Amygdala (tissue), 56 donors: ENCODE results near the gene ZNF138.
"Not testable (repeated sequence)": the region's sequence is repeated elsewhere in the genome, so short reads cannot be mapped to it uniquely, and the experiment has no call there.

Experiments
- DNase-seq, 56 donors: peaks; one replicate each; lab custom pipeline; 2025; lab: John Stamatoyannopoulos, UW

ZNF138 gene

DNA sequence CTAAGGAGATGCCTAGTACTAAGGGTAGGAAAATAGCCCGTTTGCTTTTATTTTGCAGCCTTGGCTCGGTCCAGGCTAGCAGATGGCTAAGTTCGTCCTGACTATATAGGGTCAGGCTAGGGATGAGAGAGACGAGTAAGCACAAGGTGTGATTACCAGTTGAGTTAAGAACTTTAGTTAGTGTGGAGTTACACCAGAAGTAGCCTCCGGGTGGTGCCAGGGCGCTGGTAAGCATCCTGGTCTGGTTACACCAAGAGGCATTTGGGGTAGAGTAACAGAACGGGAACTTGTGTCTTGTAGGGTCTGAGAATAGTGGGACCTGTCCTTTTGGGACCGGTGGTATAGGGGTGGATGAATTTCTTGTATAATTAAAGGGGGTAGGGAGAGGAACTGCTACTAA lies 41.6 kb downstream of the ZNF138 start:
- DNase-seq = not testable (repeated sequence)

DNA sequence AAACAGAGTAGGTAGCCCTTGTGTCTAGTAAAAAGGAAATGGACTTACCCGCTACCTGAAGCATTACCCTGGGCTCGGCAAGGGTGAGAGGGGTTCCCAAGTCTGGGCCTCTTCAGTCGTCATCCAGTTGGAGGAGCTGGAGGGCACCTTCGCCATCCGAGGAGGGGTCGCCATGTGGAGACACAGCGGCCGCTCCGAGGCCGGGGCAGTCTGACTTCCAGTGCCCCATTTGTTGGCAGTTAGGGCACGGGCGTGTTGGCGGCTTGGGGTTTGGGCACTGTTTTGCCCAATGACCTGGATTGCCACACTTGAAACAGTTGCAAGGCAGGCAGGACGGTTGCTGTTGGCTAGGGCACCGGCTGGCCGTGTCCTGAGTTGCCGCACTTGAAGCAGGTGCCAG lies 43.8 kb downstream of the ZNF138 start:
- not testable (repeated sequence) for DNase-seq

GRCh38 chr7:64838691-64839090 lies 44.5 kb downstream of the ZNF138 start:
- no peak for DNase-seq

- DNase-seq = no peak
Measured at GRCh38 chr7:64839910-64840309, 45.7 kb downstream of the ZNF138 start.

DNA sequence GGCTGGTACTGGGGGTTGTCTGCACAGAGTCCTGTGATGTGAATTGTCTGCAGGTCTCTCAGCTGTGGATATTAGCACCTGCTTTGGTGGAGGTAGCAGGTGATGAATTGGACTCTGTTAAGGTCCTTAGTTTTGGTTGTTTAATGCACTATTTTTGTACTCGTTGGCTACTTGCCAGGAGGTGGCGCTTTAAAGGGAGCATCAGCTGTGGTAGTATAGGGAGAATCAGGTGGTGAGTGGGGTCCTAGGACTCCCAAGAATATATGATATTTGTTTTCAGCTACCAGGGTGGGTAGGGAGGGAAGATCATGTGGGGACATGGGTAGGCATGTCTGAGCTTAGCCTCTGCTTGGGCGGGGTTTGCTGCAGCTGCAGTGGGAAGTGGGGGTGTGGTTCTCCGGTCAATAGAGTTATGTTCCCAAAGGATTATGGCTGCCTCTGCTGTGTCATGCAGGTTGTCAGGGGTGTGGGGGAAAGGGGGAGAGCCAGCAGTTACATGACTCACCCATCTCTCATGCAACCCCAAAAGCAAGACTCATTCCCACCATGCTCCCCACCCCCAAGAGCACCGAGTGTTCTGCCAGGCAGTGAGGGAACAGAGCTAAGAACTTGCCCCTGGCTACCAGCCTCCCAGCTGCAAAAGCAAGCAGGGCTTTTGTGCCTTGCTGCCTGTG lies 55.2 kb downstream of the ZNF138 start:
- DNase-seq = peak in 3 of 56 donors; percentile 2 to 8 (median 7)

- no peak for DNase-seq
Measured at GRCh38 chr7:64849924-64850499, 55.8 kb downstream of the ZNF138 start.

- no peak for DNase-seq
Measured at GRCh38 chr7:64853679-64854078, 59.5 kb downstream of the ZNF138 start.

DNA sequence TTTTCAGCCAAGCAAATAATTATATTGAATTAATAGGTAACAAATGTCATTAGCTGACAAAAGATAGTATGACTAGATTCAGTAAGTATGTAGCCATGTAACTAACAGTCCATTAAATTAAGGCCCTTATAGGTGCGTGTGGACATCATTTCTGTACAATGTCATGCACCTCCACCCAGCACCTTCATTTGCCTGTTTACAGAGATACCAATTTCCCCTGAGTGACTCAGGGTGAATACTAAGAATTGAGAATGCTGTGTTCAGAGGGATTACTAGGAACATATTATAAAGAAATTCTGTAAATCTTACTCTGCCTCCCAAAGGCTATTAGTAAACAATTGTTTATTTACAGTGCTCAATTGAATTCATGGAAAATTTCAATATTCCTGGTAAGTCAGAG lies 60.7 kb downstream of the ZNF138 start:
- no peak for DNase-seq

- DNase-seq = no peak
Measured at GRCh38 chr7:64863021-64863420, 68.8 kb downstream of the ZNF138 start.

GRCh38 chr7:64863530-64863929 lies 69.3 kb downstream of the ZNF138 start:
- DNase-seq = not testable (repeated sequence)

DNA sequence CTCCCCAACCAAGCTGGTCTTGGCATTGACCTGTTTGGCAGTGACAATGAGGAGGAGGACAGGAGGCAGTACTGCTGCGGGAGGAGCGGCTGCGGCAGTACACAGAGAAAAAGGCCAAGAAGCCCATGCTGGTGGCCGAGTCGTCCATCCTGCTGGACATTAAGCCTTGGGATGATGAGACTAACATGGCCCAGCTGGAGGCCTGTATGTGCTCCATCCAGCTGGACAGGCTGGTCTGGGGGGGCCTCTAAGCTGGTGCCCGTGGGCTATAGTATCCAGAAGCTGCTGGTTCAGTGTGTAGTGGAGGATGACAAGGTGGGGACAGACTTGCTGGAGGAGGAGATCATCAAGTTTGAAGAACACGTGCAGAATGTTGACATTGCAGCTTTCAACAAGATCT lies 69.7 kb downstream of the ZNF138 start:
- no peak for DNase-seq

- no peak for DNase-seq
Measured at GRCh38 chr7:64867863-64868440, 73.7 kb downstream of the ZNF138 start.

GRCh38 chr7:64868499-64868898 lies 74.3 kb downstream of the ZNF138 start:
- DNase-seq = no peak

GRCh38 chr7:64869121-64869725 lies 75.0 kb downstream of the ZNF138 start:
- DNase-seq = no peak

GRCh38 chr7:64869912-64870562 lies 75.8 kb downstream of the ZNF138 start:
- no peak for DNase-seq

DNA sequence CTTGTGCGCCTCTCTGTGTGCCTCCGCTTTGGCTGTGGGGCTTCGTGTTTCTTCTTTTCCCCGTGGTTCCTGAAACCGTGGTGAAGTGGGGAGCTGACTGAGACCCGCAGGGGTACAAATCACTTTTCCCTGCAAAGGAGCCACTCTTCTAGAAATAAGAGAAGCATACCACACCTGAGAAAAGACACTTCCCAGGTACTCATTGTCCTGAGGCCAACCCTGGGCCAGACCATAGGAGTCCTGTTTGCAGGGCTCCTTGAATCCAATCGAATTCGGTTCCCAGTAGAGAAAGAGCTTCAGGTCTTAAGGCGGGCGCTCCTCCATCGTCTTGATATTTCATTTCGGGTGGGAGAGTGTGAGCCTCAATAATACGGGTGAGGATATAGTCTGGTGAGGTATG lies 76.4 kb downstream of the ZNF138 start:
- DNase-seq = no peak

GRCh38 chr7:64871761-64872160 lies 77.5 kb downstream of the ZNF138 start:
- no peak for DNase-seq

DNA sequence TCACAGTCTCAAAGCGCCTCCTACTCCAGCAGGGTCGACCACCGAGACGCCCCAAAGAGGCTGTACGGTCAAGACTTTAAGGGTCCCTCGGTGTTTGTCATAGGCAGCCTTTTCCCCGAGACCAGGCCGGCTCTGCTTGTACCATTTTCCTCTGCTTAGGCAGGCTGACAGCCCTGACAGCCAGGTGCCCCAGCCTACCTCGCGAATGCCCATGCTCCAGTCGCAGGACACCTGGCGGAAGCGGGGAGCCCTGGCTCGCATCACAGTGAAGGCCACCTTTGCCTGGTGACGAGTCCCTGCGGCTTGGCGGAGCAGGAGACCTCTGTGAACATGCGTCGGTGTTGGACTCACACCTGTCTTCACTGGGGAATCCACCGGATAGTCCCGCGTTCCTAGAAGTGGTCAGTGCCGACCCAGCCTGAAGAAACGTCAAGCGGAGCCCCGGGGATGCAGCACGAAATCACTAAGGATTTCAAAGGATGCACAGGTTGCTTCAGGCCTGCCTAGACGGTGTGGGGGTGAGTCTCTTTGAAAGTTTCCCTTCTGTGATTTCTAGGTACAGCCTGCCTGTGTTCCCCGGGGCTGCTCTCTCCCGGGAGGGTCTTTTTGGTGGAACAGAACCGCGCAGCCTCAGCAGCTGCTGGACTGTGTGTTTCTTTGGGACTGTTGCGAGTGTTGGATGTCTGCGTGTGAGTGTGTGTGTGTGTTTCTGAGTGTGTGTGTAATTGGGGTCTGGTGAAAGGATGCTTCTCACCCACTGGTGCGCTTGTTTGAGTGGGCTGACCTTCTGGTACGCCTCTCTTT lies 78.3 kb downstream of the ZNF138 start:
- no peak for DNase-seq

DNA sequence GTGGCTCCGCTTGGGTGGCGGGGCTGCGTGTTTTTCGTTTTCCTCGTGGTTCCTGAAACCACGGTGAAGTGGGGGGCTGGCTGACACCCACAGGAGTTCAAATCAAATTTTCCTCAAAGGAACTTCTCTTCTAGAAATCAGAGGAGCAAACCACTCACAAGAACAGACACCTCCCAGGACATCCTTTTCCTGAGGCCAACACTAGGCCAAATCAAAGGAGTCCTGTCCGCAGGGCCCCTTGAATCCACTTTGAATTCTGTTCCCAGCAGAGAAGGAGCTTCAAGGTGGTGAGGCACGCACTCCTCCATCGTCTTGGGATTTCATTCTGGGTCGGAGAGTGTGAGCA lies 78.9 kb downstream of the ZNF138 start:
- DNase-seq = no peak

DNA sequence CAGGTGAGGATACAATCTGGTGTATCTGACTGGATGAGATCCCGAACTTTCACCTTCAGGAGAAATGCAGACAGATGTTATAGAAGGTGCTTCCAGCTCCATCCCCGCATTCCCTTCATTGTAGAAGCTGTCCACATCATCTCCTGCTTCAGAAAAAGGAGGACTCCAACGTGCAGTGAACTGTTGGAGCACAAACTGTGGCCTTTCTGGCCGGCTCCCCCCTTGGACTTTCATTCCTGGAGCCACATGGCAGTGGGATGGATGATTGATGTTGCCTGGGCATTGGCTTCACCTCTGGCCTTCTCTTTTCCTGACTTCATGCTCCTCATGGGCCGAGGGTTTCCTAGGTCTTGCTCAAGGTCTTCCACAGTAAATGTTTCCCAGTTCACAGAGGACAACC lies 79.3 kb downstream of the ZNF138 start:
- no peak for DNase-seq

GRCh38 chr7:64874114-64874513 lies 79.9 kb downstream of the ZNF138 start:
- no peak for DNase-seq
